ENCODE data around the gene ROM1.
A peak's percentile ranks its signal among the peaks of the same experiment; 100 is the strongest.
"Not testable (repeated sequence)": the region's sequence is repeated elsewhere in the genome, so short reads cannot be mapped to it uniquely, and the experiment has no call there.

ROM1 gene, protein sequence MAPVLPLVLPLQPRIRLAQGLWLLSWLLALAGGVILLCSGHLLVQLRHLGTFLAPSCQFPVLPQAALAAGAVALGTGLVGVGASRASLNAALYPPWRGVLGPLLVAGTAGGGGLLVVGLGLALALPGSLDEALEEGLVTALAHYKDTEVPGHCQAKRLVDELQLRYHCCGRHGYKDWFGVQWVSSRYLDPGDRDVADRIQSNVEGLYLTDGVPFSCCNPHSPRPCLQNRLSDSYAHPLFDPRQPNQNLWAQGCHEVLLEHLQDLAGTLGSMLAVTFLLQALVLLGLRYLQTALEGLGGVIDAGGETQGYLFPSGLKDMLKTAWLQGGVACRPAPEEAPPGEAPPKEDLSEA

DNA sequence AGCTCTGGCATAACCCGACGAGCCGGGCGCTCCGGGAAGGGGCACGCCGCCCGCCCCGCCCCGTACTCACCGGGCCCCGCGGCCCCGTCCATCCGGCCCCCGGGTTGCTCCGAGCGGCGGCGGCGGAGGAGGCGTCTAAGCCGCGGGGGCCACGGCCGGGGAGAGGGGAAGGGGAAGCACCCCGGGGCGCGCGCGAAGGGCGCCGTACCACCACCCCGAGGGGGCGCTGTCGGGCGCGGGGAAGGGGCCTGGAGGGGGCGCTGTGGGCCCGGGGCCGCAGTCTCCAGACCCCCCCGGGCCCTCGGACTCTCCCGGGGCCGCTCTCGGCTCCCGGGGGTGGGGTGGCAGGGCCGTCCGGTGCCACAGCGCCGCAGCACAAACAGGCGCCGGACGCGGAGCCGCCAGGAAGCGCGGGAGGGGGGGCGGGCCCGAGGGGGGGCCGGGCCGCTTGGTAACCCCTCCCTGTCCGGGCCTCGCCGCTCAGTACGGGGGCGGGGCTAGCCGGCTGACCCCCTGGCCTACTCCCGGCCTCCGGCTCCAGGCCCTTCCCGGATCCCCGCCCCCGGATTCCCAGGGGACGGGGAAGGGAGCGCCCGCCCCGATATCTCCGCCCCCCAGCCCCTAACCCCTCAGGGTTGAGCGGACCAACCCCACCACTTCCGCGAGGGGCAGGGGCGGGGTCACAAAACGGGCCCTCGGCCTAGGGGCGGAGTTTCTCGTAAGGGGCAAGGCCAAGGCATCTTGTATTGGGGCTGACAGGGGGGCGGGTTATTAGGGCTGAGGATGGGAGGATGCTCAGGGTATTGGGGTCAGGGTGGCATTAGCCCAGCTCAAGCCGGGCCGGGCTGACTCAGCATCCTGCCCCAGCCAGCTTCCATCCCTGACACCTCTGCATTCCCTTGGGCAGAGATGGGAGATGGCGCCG is at the start of gene ROM1, which contains the start of gene EML3:
Gene ROM1, plus strand, starts transcription at position 892 of the 925 bp plus-strand sequence. Its CDS starts 25 bp downstream, at position 917.
Gene EML3, minus strand, starts transcription at position 410 of the 925 bp plus-strand sequence. Its CDS starts 318 bp downstream, at position 92.
- DNase-seq (ENCODE audit: low read depth in 2 of 2): peak; percentile 81 to 84

DNA sequence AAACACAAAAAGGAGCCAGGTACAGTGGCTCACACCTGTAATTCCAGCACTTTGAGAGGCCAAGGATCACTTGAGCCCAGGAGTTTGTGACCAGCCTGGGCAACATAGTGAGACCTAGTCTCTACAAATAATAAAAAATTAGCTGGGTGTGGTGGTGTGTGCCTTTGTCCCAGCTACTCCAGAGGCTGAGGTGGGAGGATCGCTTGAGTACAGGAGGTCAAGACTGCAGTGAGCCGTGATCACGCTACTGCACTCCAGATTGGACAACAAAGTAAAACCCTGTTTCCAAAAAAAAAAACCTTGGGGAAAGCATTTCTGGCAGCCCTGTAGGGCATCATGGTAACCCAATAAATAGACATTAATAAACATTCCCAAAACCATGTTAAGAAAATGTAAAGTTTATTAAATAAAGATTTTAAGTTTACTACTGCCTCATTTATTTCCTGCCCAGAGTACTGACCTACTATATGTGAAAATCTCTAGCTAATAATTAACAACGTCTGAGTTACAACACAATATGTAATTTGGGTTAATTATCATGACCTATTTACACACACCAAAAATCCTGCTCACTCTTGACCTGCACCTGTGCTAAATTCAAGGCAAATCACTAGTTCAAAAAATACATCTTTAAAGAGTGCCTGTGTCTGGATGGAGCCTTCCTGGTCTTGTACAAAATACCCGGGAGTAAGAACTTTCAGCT is 47.8 kb upstream of the ROM1 start:
- no peak for DNase-seq (ENCODE audit: low read depth in 2 of 2)

DNA sequence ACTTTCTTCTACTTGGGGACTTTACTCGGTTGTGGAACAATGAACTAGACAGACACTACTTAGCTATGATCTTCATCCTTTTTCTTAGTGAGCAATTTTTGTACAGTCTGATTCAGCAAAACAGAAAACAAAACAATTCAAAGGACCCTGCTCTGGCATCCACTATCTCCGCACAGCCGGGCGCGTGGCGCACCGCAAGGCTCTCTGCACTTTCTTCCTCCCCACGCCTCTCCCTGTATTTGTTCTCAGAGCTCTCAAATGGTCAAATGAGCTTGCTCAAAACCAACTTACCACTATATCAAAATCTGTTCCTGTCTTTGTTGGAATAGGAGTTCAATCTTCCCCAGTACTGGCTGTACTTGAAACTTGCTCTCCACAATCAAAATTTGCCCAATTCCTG is 46.8 kb upstream of the ROM1 start:
- DNase-seq (ENCODE audit: low read depth in 2 of 2): no peak

DNA sequence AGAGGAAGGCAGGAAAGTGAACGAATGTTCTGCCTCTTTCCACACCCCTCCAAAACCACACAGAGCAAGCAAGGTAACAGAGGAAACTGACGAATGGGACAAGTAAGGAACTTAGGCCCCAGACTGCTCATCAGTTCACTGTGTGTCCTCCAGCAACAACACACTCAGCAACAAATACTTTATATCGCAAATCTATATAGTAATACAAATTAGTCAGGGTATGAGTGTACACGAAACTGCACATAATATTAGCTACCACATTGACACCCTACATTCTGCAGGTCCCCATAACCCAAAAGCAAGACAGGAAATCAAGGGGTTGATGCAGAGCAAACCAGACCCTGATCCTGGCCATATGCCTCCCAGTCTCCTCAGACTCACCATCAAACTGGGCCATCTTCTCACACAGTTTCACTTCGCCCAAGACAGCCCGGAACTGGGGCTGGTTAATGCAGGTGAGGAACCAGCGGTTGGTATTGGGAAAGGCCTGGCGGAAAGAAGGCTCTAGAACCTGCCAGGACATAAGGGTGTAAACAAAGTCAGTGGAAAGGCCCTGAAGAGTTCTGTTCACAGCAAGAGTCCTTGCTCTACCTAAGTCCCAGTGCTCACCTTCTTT is 45.9 kb upstream of the ROM1 start:
- DNase-seq (ENCODE audit: low read depth in 2 of 2): no peak

- no peak for DNase-seq (ENCODE audit: low read depth in 2 of 2)
Observed at GRCh38 chr11:62569611-62570010, 43.4 kb upstream of the ROM1 start.

- DNase-seq (ENCODE audit: low read depth in 2 of 2): not testable (repeated sequence)
Observed at GRCh38 chr11:62570903-62571302, 42.2 kb upstream of the ROM1 start.

- DNase-seq (ENCODE audit: low read depth in 2 of 2): not testable (repeated sequence)
Observed at GRCh38 chr11:62571493-62571892, 41.6 kb upstream of the ROM1 start.

- DNase-seq (ENCODE audit: low read depth in 2 of 2): no peak
Observed at GRCh38 chr11:62572431-62572830, 40.6 kb upstream of the ROM1 start.

DNA sequence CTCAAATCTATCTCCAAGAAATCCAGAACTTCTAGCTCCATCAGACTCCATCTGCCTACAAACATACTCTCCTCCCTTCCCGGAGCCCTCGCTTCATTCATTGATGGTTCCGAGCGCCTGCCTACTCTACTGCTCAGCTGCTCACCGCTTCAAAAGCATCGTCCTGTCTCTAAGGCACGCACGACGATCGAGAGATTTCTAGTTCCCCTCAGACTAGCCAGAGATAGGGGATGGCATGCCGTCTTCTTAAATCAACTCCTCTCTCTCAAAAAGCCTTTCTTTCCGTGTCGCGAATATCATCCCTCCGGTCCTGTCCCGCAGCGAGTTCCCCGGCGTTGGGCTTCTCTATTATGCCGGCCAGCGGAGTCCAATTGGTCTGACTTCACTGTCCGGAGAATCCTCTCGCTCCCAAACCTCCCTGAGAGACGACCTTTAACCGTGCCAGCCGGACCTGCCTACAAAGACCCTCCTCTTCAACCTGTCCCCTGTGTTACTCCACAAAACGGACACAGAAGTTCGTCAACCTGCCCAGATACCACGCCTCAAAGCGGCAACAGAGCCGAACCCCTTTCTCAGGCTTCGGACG is 40.0 kb upstream of the ROM1 start:
- peak in 1 of 2 donors; percentile 3 for DNase-seq (ENCODE audit: low read depth in 2 of 2)

- DNase-seq (ENCODE audit: low read depth in 2 of 2): peak; percentile 97 to 98
Observed at GRCh38 chr11:62573592-62574362, 39.3 kb upstream of the ROM1 start, which contains the start of gene EEF1G. Gene EEF1G, minus strand, starts transcription at chr11:62573891. Its CDS starts 49 bp downstream, at chr11:62573842.

DNA sequence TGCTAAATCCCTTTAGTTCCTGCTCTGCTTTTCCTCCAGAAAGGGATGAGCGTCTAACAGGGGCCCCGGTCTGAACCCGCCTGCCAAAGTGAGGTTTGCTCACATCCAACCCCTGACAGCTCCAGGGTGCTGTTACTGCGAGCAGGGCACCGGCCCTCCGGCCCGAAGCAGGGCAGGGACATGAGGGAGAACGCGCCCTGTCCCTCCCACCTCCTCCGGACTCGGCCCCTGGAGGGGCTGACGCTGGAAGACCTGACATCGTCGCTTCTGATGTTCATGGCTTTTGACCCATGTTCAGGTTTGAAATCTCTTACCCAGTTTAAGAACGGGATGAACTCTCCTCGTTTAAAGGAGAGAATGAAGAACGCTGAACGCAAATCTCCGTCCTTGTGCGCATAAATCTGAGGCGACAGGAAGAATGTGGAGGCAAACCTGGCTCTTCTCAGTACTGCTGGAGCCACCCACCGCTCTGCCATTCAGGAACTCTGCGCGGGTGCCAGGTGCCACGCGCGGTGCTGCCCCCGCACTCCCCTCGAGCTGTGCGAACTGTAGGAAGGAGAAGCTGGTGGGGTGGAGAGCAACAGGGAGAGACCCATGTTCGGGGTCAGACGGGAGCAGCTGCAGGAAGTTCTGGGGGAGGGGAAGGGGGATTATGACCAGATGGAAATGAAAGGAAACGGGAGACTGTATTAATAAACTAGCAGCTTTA is 38.5 kb upstream of the ROM1 start:
- no peak for DNase-seq (ENCODE audit: low read depth in 2 of 2)

GRCh38 chr11:62575156-62575555 is 37.9 kb upstream of the ROM1 start:
- DNase-seq (ENCODE audit: low read depth in 2 of 2): no peak

DNA sequence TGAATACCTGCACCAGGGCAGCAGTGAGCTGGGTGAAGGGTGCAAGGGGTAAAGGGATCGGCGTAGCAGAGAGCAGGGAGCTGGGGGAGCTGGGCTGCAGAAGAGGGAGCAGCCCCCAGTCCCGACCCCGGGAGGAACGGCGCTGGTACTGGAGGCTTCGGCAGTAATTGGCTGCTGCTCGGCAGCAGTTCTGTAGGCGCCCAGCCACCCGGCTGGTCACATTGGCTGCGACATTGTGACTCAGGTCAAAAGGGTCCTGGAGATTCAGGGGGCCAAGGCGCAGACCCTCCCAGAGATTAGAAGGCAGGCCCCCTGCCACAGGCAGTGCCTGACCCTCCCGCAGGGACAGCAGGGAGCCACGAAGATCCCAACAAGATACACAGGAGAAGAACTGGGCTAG is 37.2 kb upstream of the ROM1 start:
- no peak for DNase-seq (ENCODE audit: low read depth in 2 of 2)

GRCh38 chr11:62577046-62577714 is 35.9 kb upstream of the ROM1 start:
- DNase-seq (ENCODE audit: low read depth in 2 of 2): no peak

DNA sequence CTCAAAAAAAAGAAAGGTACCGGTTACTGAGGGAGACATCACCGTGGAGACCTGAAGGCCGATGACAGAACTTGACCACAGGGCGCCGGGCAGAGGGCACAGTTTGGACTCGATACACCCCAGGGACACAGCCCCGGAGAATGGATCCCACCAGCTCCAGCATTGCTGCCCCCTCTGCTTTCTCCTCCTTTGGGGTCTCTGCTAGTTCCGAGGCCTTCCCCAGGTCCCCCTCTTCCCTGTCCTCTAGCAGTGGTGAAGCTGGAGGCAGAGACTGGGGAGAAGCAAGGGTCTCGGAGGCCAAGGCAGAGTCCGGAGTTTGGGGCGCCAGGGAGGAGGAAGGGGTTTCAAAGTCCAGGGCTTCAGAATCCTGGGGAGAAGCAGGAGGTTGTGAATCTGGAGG is 34.5 kb upstream of the ROM1 start:
- no peak for DNase-seq (ENCODE audit: low read depth in 2 of 2)

DNA sequence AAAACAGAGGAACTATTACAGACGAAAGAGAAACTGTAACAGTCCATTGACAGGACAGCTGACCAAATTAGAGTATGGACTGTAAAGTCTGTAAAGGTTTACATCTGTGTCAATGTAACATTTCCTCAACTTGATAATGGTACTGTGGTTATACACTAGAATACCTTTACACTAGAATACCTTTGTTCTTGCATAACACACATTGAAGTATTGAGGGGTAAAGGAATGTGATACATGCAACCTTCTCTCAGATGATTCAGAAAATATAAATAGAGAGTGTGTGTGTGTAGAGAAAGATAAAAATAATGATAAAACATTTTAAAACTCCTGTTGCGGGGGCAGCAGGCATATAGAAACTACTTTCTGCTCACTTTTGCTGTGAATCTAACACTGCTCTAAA is 33.8 kb upstream of the ROM1 start:
- DNase-seq (ENCODE audit: low read depth in 2 of 2): no peak

- DNase-seq (ENCODE audit: low read depth in 2 of 2): no peak
Observed at GRCh38 chr11:62580959-62581715, 31.9 kb upstream of the ROM1 start.

DNA sequence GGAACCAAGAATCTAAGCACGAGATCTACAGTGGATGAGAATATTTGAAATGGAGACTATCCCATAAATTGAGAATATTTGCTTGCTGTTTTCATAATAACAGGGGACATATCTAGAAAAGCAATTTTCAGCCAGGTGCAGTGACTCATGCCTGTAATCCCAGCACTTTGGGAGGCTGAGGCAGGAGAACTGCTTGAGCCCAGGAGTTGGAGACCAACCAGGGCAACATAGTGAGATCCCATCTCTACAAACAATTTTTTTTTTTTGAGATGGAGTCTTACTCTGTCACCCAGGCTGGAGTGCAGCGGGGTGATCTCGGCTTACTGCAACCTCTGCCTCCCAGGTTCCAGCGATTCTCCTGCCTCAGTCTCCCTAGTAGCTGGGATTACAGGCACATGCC is 31.3 kb upstream of the ROM1 start:
- DNase-seq (ENCODE audit: low read depth in 2 of 2): not testable (repeated sequence)
